WTC11 (cell line): Measurements from ENCODE around the gene SLC27A5.

ENCODE experiments used
- JAZF1 ChIP-seq: fragments of 250-450 bp; sonication (Bioruptor Pico); IDR thresholded peaks from 2 replicates; pipeline ENCODE4 v1.9.0; 2021; ENCODE audit warnings: moderate library complexity, mild to moderate bottlenecking, inconsistent platforms
- NFE2L1 ChIP-seq: sonication (generic); formaldehyde crosslinking; IDR thresholded peaks from 2 replicates; pipeline ENCODE4 v1.8.1; 2023; ENCODE audit warnings: missing genetic modification reagents
- NR3C1 ChIP-seq: sonication (generic); formaldehyde crosslinking; conservative IDR thresholded peaks from 2 replicates; pipeline ENCODE4 v1.8.1; 2023; ENCODE audit warnings: low read depth, mild to moderate bottlenecking, missing genetic modification reagents
- ZNF121 ChIP-seq: sonication (generic); formaldehyde crosslinking; IDR thresholded peaks from 2 replicates; pipeline ENCODE4 v1.8.0; 2023; ENCODE audit warnings: missing genetic modification reagents
- TF ChIP-seq, protein P1 (sequence below): fragments of 200-600 bp; IDR thresholded peaks from 2 replicates; pipeline ENCODE4 v1.8.0; 2022; ENCODE audit warnings: antibody characterized with exemption
- TF ChIP-seq, protein P2 (sequence below): sonication (generic); formaldehyde crosslinking; IDR thresholded peaks from 2 replicates; pipeline ENCODE4 v1.8.1; 2022; ENCODE audit warnings: low read depth, missing genetic modification reagents, borderline replicate concordance
- TF ChIP-seq, protein P3 (sequence below): sonication (generic); formaldehyde crosslinking; IDR thresholded peaks from 2 replicates; pipeline ENCODE4 v1.8.0; 2022; ENCODE audit warnings: mild to moderate bottlenecking, missing genetic modification reagents
- TF ChIP-seq, protein P4 (sequence below): sonication (generic); formaldehyde crosslinking; IDR thresholded peaks from 2 replicates; pipeline ENCODE4 v1.8.1; 2022; ENCODE audit warnings: mild to moderate bottlenecking, moderate library complexity, missing genetic modification reagents

DNA sequence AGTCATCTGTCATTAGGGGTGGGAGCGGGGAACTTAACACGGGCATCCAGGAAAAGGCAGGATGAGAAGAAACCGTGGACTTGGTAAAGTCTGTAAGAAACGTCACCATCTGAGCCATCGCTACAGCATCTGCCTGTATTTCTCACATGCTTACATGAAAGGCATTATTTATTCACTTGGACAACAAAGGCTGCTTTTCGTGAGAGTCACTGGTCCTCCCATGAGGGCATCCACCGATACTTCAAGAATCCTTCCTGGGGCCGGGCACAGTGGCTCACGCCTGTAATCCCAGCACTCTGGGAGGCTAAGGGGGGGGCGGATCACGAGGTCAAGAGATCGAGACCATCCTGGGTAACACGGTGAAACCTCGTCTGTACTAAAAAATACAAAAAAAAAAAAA lies 19.5 kb downstream of the SLC27A5 start:
- TF ChIP-seq, protein P1, sequence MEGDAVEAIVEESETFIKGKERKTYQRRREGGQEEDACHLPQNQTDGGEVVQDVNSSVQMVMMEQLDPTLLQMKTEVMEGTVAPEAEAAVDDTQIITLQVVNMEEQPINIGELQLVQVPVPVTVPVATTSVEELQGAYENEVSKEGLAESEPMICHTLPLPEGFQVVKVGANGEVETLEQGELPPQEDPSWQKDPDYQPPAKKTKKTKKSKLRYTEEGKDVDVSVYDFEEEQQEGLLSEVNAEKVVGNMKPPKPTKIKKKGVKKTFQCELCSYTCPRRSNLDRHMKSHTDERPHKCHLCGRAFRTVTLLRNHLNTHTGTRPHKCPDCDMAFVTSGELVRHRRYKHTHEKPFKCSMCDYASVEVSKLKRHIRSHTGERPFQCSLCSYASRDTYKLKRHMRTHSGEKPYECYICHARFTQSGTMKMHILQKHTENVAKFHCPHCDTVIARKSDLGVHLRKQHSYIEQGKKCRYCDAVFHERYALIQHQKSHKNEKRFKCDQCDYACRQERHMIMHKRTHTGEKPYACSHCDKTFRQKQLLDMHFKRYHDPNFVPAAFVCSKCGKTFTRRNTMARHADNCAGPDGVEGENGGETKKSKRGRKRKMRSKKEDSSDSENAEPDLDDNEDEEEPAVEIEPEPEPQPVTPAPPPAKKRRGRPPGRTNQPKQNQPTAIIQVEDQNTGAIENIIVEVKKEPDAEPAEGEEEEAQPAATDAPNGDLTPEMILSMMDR: no peak
- TF ChIP-seq, protein P2, sequence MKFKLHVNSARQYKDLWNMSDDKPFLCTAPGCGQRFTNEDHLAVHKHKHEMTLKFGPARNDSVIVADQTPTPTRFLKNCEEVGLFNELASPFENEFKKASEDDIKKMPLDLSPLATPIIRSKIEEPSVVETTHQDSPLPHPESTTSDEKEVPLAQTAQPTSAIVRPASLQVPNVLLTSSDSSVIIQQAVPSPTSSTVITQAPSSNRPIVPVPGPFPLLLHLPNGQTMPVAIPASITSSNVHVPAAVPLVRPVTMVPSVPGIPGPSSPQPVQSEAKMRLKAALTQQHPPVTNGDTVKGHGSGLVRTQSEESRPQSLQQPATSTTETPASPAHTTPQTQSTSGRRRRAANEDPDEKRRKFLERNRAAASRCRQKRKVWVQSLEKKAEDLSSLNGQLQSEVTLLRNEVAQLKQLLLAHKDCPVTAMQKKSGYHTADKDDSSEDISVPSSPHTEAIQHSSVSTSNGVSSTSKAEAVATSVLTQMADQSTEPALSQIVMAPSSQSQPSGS: no peak
- TF ChIP-seq NFE2L1 (CRISPR knock-in tag): no peak
- TF ChIP-seq, protein P3, sequence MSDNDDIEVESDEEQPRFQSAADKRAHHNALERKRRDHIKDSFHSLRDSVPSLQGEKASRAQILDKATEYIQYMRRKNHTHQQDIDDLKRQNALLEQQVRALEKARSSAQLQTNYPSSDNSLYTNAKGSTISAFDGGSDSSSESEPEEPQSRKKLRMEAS (CRISPR knock-in tag): no peak
- TF ChIP-seq, protein P4, sequence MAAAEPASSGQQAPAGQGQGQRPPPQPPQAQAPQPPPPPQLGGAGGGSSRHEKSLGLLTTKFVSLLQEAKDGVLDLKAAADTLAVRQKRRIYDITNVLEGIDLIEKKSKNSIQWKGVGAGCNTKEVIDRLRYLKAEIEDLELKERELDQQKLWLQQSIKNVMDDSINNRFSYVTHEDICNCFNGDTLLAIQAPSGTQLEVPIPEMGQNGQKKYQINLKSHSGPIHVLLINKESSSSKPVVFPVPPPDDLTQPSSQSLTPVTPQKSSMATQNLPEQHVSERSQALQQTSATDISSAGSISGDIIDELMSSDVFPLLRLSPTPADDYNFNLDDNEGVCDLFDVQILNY (CRISPR knock-in tag): no peak
- no peak for TF ChIP-seq NR3C1 (CRISPR knock-in tag)
- no peak for TF ChIP-seq JAZF1
- no peak for TF ChIP-seq ZNF121 (CRISPR knock-in tag)
